ENCODE results near the gene NACAD.

DNA sequence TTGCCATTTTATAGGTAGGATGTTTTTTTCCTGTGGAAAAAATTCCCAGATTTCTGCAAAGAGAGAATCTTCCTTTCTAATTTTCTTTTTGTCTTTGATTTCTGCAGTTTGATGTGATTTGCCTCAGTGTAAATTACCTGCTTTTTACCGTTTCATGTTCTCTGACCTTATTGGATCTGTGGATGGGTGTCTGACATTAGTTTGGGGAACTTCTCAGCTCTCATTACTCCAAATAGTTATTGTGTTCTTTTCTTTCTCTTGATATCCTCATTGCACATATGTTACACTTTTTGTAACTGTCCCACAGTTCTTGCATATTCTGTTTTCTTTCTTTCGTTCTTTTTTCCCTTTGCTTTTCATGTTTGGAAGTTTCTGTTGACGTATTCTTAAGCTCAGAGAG, 28.5 kb downstream of the NACAD start:
- TF ChIP-seq ZNF138 (CRISPR knock-in tag; conservative IDR thresholded peaks at IDR 0.05) (no peak), ESRRA (CRISPR knock-in tag; IDR thresholded peaks at IDR 0.05; ENCODE audit: borderline replicate concordance) (no peak), ZNF263 (CRISPR knock-in tag; IDR thresholded peaks at IDR 0.05; ENCODE audit: low read depth) (no peak), SP1 (CRISPR knock-in tag; conservative IDR thresholded peaks at IDR 0.05) (no peak), ELF4 (CRISPR knock-in tag; IDR thresholded peaks at IDR 0.05; ENCODE audit: low read depth) (no peak), TCF7 (CRISPR knock-in tag; IDR thresholded peaks at IDR 0.05; ENCODE audit: low read depth) (no peak), CREB1 (CRISPR knock-in tag; IDR thresholded peaks at IDR 0.05) (no peak), TEAD4 (CRISPR knock-in tag; IDR thresholded peaks at IDR 0.05) (no peak)
- TF ChIP-seq, protein P1, sequence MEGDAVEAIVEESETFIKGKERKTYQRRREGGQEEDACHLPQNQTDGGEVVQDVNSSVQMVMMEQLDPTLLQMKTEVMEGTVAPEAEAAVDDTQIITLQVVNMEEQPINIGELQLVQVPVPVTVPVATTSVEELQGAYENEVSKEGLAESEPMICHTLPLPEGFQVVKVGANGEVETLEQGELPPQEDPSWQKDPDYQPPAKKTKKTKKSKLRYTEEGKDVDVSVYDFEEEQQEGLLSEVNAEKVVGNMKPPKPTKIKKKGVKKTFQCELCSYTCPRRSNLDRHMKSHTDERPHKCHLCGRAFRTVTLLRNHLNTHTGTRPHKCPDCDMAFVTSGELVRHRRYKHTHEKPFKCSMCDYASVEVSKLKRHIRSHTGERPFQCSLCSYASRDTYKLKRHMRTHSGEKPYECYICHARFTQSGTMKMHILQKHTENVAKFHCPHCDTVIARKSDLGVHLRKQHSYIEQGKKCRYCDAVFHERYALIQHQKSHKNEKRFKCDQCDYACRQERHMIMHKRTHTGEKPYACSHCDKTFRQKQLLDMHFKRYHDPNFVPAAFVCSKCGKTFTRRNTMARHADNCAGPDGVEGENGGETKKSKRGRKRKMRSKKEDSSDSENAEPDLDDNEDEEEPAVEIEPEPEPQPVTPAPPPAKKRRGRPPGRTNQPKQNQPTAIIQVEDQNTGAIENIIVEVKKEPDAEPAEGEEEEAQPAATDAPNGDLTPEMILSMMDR (IDR thresholded peaks at IDR 0.05) = no peak
- TF ChIP-seq, protein P2, sequence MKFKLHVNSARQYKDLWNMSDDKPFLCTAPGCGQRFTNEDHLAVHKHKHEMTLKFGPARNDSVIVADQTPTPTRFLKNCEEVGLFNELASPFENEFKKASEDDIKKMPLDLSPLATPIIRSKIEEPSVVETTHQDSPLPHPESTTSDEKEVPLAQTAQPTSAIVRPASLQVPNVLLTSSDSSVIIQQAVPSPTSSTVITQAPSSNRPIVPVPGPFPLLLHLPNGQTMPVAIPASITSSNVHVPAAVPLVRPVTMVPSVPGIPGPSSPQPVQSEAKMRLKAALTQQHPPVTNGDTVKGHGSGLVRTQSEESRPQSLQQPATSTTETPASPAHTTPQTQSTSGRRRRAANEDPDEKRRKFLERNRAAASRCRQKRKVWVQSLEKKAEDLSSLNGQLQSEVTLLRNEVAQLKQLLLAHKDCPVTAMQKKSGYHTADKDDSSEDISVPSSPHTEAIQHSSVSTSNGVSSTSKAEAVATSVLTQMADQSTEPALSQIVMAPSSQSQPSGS (CRISPR knock-in tag; IDR thresholded peaks at IDR 0.05; ENCODE audit: borderline replicate concordance, low read depth) = no peak
- TF ChIP-seq, protein P3, sequence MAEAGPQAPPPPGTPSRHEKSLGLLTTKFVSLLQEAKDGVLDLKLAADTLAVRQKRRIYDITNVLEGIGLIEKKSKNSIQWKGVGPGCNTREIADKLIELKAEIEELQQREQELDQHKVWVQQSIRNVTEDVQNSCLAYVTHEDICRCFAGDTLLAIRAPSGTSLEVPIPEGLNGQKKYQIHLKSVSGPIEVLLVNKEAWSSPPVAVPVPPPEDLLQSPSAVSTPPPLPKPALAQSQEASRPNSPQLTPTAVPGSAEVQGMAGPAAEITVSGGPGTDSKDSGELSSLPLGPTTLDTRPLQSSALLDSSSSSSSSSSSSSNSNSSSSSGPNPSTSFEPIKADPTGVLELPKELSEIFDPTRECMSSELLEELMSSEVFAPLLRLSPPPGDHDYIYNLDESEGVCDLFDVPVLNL (CRISPR knock-in tag; IDR thresholded peaks at IDR 0.05; ENCODE audit: borderline replicate concordance, low read depth) = no peak
- TF ChIP-seq, protein P4, sequence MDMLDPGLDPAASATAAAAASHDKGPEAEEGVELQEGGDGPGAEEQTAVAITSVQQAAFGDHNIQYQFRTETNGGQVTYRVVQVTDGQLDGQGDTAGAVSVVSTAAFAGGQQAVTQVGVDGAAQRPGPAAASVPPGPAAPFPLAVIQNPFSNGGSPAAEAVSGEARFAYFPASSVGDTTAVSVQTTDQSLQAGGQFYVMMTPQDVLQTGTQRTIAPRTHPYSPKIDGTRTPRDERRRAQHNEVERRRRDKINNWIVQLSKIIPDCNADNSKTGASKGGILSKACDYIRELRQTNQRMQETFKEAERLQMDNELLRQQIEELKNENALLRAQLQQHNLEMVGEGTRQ (CRISPR knock-in tag; IDR thresholded peaks at IDR 0.05) = no peak
- TF ChIP-seq, protein P5, sequence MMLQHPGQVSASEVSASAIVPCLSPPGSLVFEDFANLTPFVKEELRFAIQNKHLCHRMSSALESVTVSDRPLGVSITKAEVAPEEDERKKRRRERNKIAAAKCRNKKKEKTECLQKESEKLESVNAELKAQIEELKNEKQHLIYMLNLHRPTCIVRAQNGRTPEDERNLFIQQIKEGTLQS (CRISPR knock-in tag; conservative IDR thresholded peaks at IDR 0.05) = no peak
- TF ChIP-seq, protein P6, sequence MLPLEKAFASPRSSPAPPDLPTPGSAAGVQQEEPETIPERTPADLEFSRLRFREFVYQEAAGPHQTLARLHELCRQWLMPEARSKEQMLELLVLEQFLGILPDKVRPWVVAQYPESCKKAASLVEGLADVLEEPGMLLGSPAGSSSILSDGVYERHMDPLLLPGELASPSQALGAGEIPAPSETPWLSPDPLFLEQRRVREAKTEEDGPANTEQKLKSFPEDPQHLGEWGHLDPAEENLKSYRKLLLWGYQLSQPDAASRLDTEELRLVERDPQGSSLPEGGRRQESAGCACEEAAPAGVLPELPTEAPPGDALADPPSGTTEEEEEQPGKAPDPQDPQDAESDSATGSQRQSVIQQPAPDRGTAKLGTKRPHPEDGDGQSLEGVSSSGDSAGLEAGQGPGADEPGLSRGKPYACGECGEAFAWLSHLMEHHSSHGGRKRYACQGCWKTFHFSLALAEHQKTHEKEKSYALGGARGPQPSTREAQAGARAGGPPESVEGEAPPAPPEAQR (CRISPR knock-in tag; IDR thresholded peaks at IDR 0.05) = no peak
